Left ventricle myocardium inferior (tissue), 1 donor: ENCODE results near the gene LIPT2. TPM values are rescaled to one million over a fixed set of nuclear protein-coding genes. Genes with fewer than 3 reads are reported as not detected.

ENCODE experiments used
- DNase-seq: peaks from one replicate; pipeline ENCODE4 v3.0.0-alpha.2; 2020
- H3K27ac ChIP-seq: fragments of 200-600 bp; replicated peaks from 2 replicates; pipeline ENCODE4 v1.8.0; 2021
- H3K27me3 ChIP-seq: fragments of 200-600 bp; 2 replicates; pipeline ENCODE4 v1.8.0; 2021; ENCODE audit warnings: low read depth
- H3K36me3 ChIP-seq: fragments of 200-600 bp; 2 replicates; pipeline ENCODE4 v1.8.0; 2021
- H3K4me1 ChIP-seq: fragments of 200-600 bp; 2 replicates; pipeline ENCODE4 v1.8.0; 2021
- H3K4me3 ChIP-seq: fragments of 200-600 bp; 2 replicates; pipeline ENCODE4 v1.8.0; 2021; ENCODE audit warnings: mild to moderate bottlenecking, moderate library complexity
- H3K9me3 ChIP-seq: fragments of 200-600 bp; replicated peaks from 2 replicates; pipeline ENCODE4 v1.8.0; 2021
- CTCF ChIP-seq: fragments of 200-600 bp; IDR thresholded peaks from 2 replicates; pipeline ENCODE4 v1.8.0; 2021; ENCODE audit warnings: antibody characterized with exemption, mild to moderate bottlenecking, borderline replicate concordance
- intact Hi-C: fragments of 100-400 bp; cut with micrococcal nuclease; formaldehyde crosslinking; loops from one replicate; pipeline ENCODE4 v1.11.0; 2022
- total RNA-seq: library from RNA; stranded (reverse); fragmentation: NEBNext Ultra II Directional; extraction: Animal tissue kit (Norgen Biotek cat#: 25700); gene quantifications from one replicate; pipeline ENCODE4 v1.2.1, GENCODE V29; 2021
- donor health status: DM: no; HTN: yes; CAD: no; lungs with severe emphysema.

Gene LIPT2
- total RNA-seq, 1 donor from 2014 or later, result 0.96 TPM

- Histone ChIP-seq H3K36me3 (no peaks in the 10 kb centered on the region), H3K4me1 (peaks cover 28% of the 10 kb centered on the region), H3K27me3 (peaks cover 12% of the 10 kb centered on the region), H3K27ac (no peak overlapping the region), H3K4me3 (no peak overlapping the region), H3K9me3 (no peaks in the 10 kb centered on the region)
- intact Hi-C loops, result no loop called here
- no peak for TF ChIP-seq CTCF
- no peak for DNase-seq
Observed at GRCh38 chr11:74465291-74465708, 28.2 kb downstream of the LIPT2 start.

DNA sequence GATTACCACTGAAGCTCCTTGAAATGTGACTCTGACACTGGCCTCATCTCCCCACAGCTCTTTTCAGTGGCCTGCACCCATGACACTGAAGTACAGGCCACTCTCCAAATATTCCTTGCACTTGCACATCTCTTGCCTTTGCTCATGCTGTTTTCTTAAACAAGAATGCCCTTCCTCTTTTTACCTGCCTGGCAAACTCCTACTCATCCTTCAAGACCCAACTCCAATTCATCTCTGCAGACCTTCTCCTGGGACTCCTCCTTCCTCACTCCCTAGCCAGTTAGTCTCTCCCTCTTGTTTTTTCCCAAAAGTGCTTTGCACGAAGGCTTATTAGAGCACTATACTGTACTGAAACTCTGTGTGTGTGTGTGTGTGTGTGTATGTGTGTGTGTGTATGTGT, 28.8 kb downstream of the LIPT2 start:
- TF ChIP-seq CTCF, result no peak
- Histone ChIP-seq H3K36me3 (no peaks in the 10 kb centered on the region), H3K27ac (no peak overlapping the region), H3K27me3 (peaks cover 12% of the 10 kb centered on the region), H3K4me1 (peaks cover 28% of the 10 kb centered on the region), H3K9me3 (no peaks in the 10 kb centered on the region), H3K4me3 (no peak overlapping the region)
- intact Hi-C loops, result no loop called here
- no peak for DNase-seq

DNA sequence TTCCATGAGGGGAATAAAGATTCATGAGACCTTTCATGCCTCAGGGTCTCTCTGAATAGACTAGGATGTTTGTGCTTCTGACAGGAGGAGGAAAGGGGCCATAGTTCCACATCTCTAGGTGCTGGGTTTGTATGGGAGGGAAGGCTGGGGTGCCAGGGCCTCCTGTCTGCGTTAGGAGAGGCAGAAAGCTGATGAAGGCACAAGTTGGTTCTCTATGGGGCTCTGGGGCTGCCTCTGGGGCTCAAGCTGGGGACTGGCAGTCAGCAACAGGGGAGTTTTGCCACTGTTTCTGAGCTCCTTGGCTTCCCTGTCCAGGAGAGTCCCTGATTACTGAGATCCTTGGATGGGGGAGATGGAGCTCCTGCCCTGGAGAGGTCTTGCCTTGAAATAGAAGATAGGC, 30.3 kb downstream of the LIPT2 start:
- no peak for DNase-seq
- intact Hi-C loops, result no loop called here
- H3K9me3 ChIP-seq, result no peaks in the 10 kb centered on the region

DNA sequence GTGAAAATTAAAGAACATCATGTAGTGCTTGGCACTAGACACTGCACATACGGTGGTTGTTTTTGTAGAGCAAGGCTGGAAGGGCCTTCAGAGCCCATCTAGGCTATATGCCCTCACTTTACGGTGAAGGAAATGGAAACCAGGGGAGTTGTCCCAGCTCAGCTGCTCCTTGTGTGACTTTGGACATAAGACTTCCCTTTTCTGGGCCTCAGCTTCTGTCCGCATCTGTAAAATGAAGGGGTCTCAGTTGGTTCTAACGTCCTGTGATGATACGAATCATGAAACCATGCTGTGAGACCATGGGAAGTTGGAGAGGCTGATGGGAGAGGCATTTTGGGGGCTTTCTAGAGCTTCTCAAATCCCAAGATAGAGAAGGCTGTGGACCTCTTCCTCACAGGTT, 30.9 kb downstream of the LIPT2 start:
- TF ChIP-seq CTCF, result no peak
- intact Hi-C loops, result no loop called here
- Histone ChIP-seq H3K4me3 (no peak overlapping the region), H3K36me3 (no peaks in the 10 kb centered on the region), H3K27ac (peak overlapping the region; percentile 79), H3K9me3 (no peaks in the 10 kb centered on the region), H3K27me3 (peaks cover 12% of the 10 kb centered on the region), H3K4me1 (peaks cover 16% of the 10 kb centered on the region)
- DNase-seq, result no peak

More for the DNA sequence above, 30.3 kb downstream of the LIPT2 start:
- H3K27ac ChIP-seq, result no peak overlapping the region
- H3K4me3 ChIP-seq, result no peak overlapping the region
- H3K36me3 ChIP-seq, result no peaks in the 10 kb centered on the region
- peaks cover 21% of the 10 kb centered on the region for H3K4me1 ChIP-seq
- TF ChIP-seq CTCF, result no peak
- H3K27me3 ChIP-seq, result peaks cover 12% of the 10 kb centered on the region

- DNase-seq, result peak; percentile 84
- H3K4me3 ChIP-seq, result peak overlapping the region; percentile 52
- intact Hi-C loops, result no loop called here
- H3K4me1 ChIP-seq, result peaks cover 10% of the 10 kb centered on the region
- H3K27me3 ChIP-seq, result peaks cover 12% of the 10 kb centered on the region
- H3K9me3 ChIP-seq, result no peaks in the 10 kb centered on the region
- no peak for TF ChIP-seq CTCF
- H3K27ac ChIP-seq, result peak overlapping the region; percentile 79
- H3K36me3 ChIP-seq, result no peaks in the 10 kb centered on the region
Observed at GRCh38 chr11:74462009-74462408, 31.5 kb downstream of the LIPT2 start.
